ENCODE measurements around the gene APBB2. TPM values are rescaled to one million over a fixed set of nuclear protein-coding genes. Genes with fewer than 3 reads are reported as not detected.

Gene APBB2
- total and polyA plus RNA-seq, 2 of the 4 experiments (the other 2 are of a cell fraction) = 47.9 to 75.5 TPM

DNA sequence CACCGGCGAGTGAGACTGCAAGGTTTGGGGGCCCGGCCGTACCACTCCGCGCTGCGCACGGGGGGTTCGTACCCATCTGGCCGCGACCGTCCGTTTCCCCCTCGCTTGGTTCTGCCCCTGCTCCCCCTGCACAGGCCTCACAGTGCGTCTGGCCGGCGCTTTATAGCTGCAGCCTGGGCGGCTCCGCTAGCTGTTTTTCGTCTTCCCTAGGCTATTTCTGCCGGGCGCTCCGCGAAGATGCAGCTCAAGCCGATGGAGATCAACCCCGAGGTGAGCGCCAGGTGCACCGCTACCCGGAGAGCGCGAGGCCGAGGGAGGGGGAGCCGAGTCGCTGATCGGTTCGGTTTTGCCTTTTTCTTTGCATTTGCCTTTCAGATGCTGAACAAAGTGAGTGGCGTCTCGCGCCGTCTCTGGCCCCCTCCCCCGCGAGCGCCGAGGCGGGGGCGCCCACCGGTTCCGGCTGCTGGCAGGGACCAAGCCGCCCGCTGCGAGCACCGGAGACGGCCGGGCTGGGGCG lies 42.5 kb upstream of the APBB2 start, which contains the start of gene UCHL1 (continued):
- TF ChIP-seq MAZ (IDR thresholded peaks at IDR 0.05; ENCODE audit: borderline replicate concordance, low read depth, low read length) = peak; percentile 85

- Histone ChIP-seq H3K4me3 (ENCODE audit: insufficient read depth, low read depth, low read length) (peak overlapping the region; percentile 94), H2AFZ (replicated peaks; ENCODE audit: low read length, poor library complexity) (peak overlapping the region; percentile 93), H2AK9ac (replicated peaks; ENCODE audit: low read depth, low read length, poor library complexity) (no peak overlapping the region), H3K27ac (ENCODE audit: insufficient read depth, low read length) (no peak overlapping the region), H3K4ac (ENCODE audit: low read depth, low read length) (peak overlapping the region; percentile 36; the same call in 1 of the 2 replicates), H4K5ac (ENCODE audit: low read depth, low read length) (no peak overlapping the region), H3K27me3 (ENCODE audit: control insufficient read depth, insufficient read depth, low read length) (peaks cover under 1% of the 10 kb centered on the region; the same call in 1 of the 2 replicates), H4K91ac (ENCODE audit: insufficient read depth, low read depth, low read length) (no peak overlapping the region; the same call in 1 of the 2 replicates), H2BK120ac (ENCODE audit: low read depth, low read length) (peak overlapping the region; percentile 61), H2BK20ac (ENCODE audit: low read depth, low read length) (0 out of 2 replicates have a peak overlapping the region, but pooled peaks have one; percentile 42), H3K18ac (ENCODE audit: low read depth, low read length) (peak overlapping the region; percentile 8; the same call in 1 of the 2 replicates), H3K14ac (replicated peaks; ENCODE audit: low read depth, low read length) (peak overlapping the region; percentile 73), H3K56ac (ENCODE audit: extremely low read depth, insufficient read depth, low read length) (no peak overlapping the region), H4K20me1 (ENCODE audit: insufficient read depth, low read length) (peaks cover 28% of the 10 kb centered on the region; the same call in 1 of the 2 replicates), H3K9me1 (ENCODE audit: insufficient read depth, low read length) (peaks cover 4% of the 10 kb centered on the region), H3K4me1 (ENCODE audit: control insufficient read depth, insufficient read depth, low read length) (peaks cover 4% of the 10 kb centered on the region), H2BK5ac (ENCODE audit: low read depth, low read length, poor library complexity, severe bottlenecking) (no peak overlapping the region), H3K9ac (ENCODE audit: low read depth, low read length) (no peak overlapping the region), H3K23ac (ENCODE audit: low read depth, low read length) (peak overlapping the region; percentile 32; the same call in 1 of the 2 replicates), H3K79me1 (ENCODE audit: low read depth in 1 of 2, low read length in 2 of 2) (peaks cover 17 to 32% of the 10 kb centered on the region in 2 experiments), H4K8ac (ENCODE audit: low read depth in 2 of 2, low read length in 2 of 2) (peak overlapping the region in 1 of 2 experiments; percentile 10; a peak in 2 of 4 replicates), H2BK15ac (ENCODE audit: low read depth, low read length) (no peak overlapping the region), H3K9me3 (ENCODE audit: control insufficient read depth, insufficient read depth, low read length) (no peaks in the 10 kb centered on the region), H3K36me3 (ENCODE audit: control insufficient read depth, insufficient read depth, low read length) (peaks cover 10% of the 10 kb centered on the region), H3K4me2 (ENCODE audit: low read depth, low read length) (peak overlapping the region; percentile 38), H2AK5ac (ENCODE audit: low read depth, low read length) (no peak overlapping the region)
- 25% methylated on average over 4 of the region's 13 CpGs; no CpG with 5 or more reads in 1 of the 2 experiments for WGBS, 2 experiments (ENCODE audit: extremely low coverage in 2 of 2, insufficient read length in 1 of 2)
- POLR2A ChIA-PET (ENCODE audit: unreplicated experiment) = interaction anchor here (0.7 to 1.4 kb wide), 3 partner anchors 12 to 458 kb away, joined by 5 to 7 read pairs (median 5); no protein-coding TSS in a partner anchor
- DNase-seq (peak; percentile 74), ATAC-seq (ENCODE audit: low read depth) (peak; percentile 46)
- dilution Hi-C loops (cut with HindIII; ENCODE audit: low sequenced_read_pairs, unreplicated experiment) = no loop called here
- TF ChIP-seq CEBPB (IDR thresholded peaks at IDR 0.05; ENCODE audit: low read depth, low read length) (peak; percentile 42; the same call in 1 of the 2 replicates), FOS (IDR thresholded peaks at IDR 0.05; ENCODE audit: low read depth, low read length) (no peak)
- no TSS peak for BruUV-seq (replicated peaks)
- intact Hi-C loops (cut with micrococcal nuclease) = loop anchor here (1.0 to 10.0 kb wide), 4 partner anchors 40 to 521 kb away; no protein-coding TSS in a partner anchor
- in situ Hi-C loops (cut with MboI; ENCODE audit: low sequenced_read_pairs) = no loop called here
- CTCF ChIA-PET = interaction anchor here (0.6 kb wide), 1 partner anchor 399 kb away, joined by 4 read pairs; no protein-coding TSS in a partner anchor
Measured at GRCh38 chr4:41256131-41256739, 41.9 kb upstream of the APBB2 start.

Data from IMR-90 (cell line).